Rectal smooth muscle tissue (tissue), 1 donor: Measurements from ENCODE around the gene NMRK2.
A peak's percentile ranks its signal among the peaks of the same experiment; 100 is the strongest.
"Not testable (repeated sequence)": the region's sequence is repeated elsewhere in the genome, so short reads cannot be mapped to it uniquely, and the experiment has no call there.

Experiments used
- H3K27ac ChIP-seq: one replicate; pipeline ENCODE4 v1.7.0; 2013; ENCODE audit warnings: low read depth, low read length, inconsistent platforms
- H3K27me3 ChIP-seq: one replicate; pipeline ENCODE4 v1.7.0; 2013; ENCODE audit warnings: low read length; ENCODE audit not compliant: control insufficient read depth, insufficient read depth
- H3K36me3 ChIP-seq: one replicate; pipeline ENCODE4 v1.7.0; 2013; ENCODE audit warnings: low read length; ENCODE audit not compliant: control insufficient read depth, insufficient read depth
- H3K4me1 ChIP-seq: one replicate; pipeline ENCODE4 v1.7.0; 2013; ENCODE audit warnings: low read length; ENCODE audit not compliant: control insufficient read depth, insufficient read depth
- H3K4me3 ChIP-seq: one replicate; pipeline ENCODE4 v1.7.0; 2013; ENCODE audit warnings: low read length
- H3K9ac ChIP-seq: one replicate; pipeline ENCODE4 v1.7.0; 2013; ENCODE audit warnings: low read length

Gene NMRK2

GRCh38 chr19:3959766-3960131 is 26.9 kb downstream of the NMRK2 start:
- no peak overlapping the region for H3K27ac ChIP-seq
- no peak overlapping the region for H3K4me3 ChIP-seq
- H3K27me3 ChIP-seq = no peaks in the 10 kb centered on the region
- H3K4me1 ChIP-seq = no peaks in the 10 kb centered on the region
- peaks cover 51% of the 10 kb centered on the region for H3K36me3 ChIP-seq
- H3K9ac ChIP-seq = no peak overlapping the region

GRCh38 chr19:3961007-3961406 is 28.1 kb downstream of the NMRK2 start:
- Histone ChIP-seq H3K4me3 (no peak overlapping the region), H3K9ac (no peak overlapping the region), H3K27me3 (no peaks in the 10 kb centered on the region), H3K27ac (no peak overlapping the region), H3K36me3 (peaks cover 47% of the 10 kb centered on the region), H3K4me1 (peaks cover 4% of the 10 kb centered on the region)

- H3K36me3 ChIP-seq = peaks cover 40% of the 10 kb centered on the region
- H3K4me1 ChIP-seq = peaks cover 24% of the 10 kb centered on the region
- no peak overlapping the region for H3K9ac ChIP-seq
- H3K4me3 ChIP-seq = no peak overlapping the region
- no peak overlapping the region for H3K27ac ChIP-seq
- no peaks in the 10 kb centered on the region for H3K27me3 ChIP-seq
These were observed 30.8 kb downstream of the NMRK2 start for GRCh38 chr19:3963458-3964255.

GRCh38 chr19:3964256-3965194 is 31.7 kb downstream of the NMRK2 start:
- Histone ChIP-seq H3K9ac (no peak overlapping the region), H3K27ac (peak overlapping the region; percentile 19), H3K4me1 (peaks cover 30% of the 10 kb centered on the region), H3K4me3 (no peak overlapping the region), H3K27me3 (no peaks in the 10 kb centered on the region), H3K36me3 (peaks cover 33% of the 10 kb centered on the region)

GRCh38 chr19:3966051-3967017 is 33.5 kb downstream of the NMRK2 start:
- Histone ChIP-seq H3K36me3 (peaks cover 23% of the 10 kb centered on the region), H3K4me1 (peaks cover 36% of the 10 kb centered on the region), H3K27me3 (no peaks in the 10 kb centered on the region), H3K9ac (no peak overlapping the region), H3K4me3 (peak overlapping the region; percentile 40), H3K27ac (peak overlapping the region; percentile 99)

GRCh38 chr19:3967983-3968382 is 35.1 kb downstream of the NMRK2 start:
- Histone ChIP-seq H3K36me3 (peaks cover 15% of the 10 kb centered on the region), H3K27ac (peak overlapping the region; percentile 99), H3K4me1 (peaks cover 36% of the 10 kb centered on the region)
- H3K4me3 ChIP-seq, H3K27me3 ChIP-seq, H3K9ac ChIP-seq: not testable (repeated sequence)

GRCh38 chr19:3968556-3969434 is 35.9 kb downstream of the NMRK2 start:
- H3K27ac ChIP-seq = peak overlapping the region; percentile 99
- H3K4me3 ChIP-seq = peak overlapping the region; percentile 94
- H3K9ac ChIP-seq = peak overlapping the region; percentile 17
- H3K4me1 ChIP-seq = peaks cover 36% of the 10 kb centered on the region
- peaks cover 8% of the 10 kb centered on the region for H3K36me3 ChIP-seq
- no peaks in the 10 kb centered on the region for H3K27me3 ChIP-seq

GRCh38 chr19:3969435-3970312 is 36.8 kb downstream of the NMRK2 start:
- Histone ChIP-seq H3K9ac (peak overlapping the region; percentile 94), H3K4me3 (peak overlapping the region; percentile 94), H3K27me3 (no peaks in the 10 kb centered on the region), H3K4me1 (peaks cover 36% of the 10 kb centered on the region), H3K36me3 (peaks cover 1% of the 10 kb centered on the region), H3K27ac (peak overlapping the region; percentile 99)

GRCh38 chr19:3970313-3970807 is 37.5 kb downstream of the NMRK2 start:
- H3K9ac ChIP-seq = peak overlapping the region; percentile 94
- H3K27ac ChIP-seq = peak overlapping the region; percentile 99
- H3K4me3 ChIP-seq = peak overlapping the region; percentile 94
- H3K27me3 ChIP-seq = no peaks in the 10 kb centered on the region
- no peaks in the 10 kb centered on the region for H3K36me3 ChIP-seq
- H3K4me1 ChIP-seq = peaks cover 36% of the 10 kb centered on the region

- Histone ChIP-seq H3K4me3 (peak within 1 kb of the TSS; percentile 94), H3K36me3 (peaks cover 5% of the 10 kb centered on the region), H3K4me1 (peaks cover 32% of the 10 kb centered on the region), H3K27me3 (no peaks in the 10 kb centered on the region), H3K9ac (peak within 1 kb of the TSS; percentile 94), H3K27ac (peak within 1 kb of the TSS; percentile 99)
These were observed 38.1 kb downstream of the NMRK2 start, which contains the start of gene DAPK3 for GRCh38 chr19:3970808-3971598. TSS of gene DAPK3 (minus strand) at chr19:3971099. CDS start at chr19:3969735, 1,364 bp downstream.
